ENCODE data around the gene MYPOP. TPM values are rescaled to one million over a fixed set of nuclear protein-coding genes. Genes with fewer than 3 reads are reported as not detected.

MYPOP gene
- total RNA-seq, 1 experiment from 2014 or later: 5.5 TPM

DNA sequence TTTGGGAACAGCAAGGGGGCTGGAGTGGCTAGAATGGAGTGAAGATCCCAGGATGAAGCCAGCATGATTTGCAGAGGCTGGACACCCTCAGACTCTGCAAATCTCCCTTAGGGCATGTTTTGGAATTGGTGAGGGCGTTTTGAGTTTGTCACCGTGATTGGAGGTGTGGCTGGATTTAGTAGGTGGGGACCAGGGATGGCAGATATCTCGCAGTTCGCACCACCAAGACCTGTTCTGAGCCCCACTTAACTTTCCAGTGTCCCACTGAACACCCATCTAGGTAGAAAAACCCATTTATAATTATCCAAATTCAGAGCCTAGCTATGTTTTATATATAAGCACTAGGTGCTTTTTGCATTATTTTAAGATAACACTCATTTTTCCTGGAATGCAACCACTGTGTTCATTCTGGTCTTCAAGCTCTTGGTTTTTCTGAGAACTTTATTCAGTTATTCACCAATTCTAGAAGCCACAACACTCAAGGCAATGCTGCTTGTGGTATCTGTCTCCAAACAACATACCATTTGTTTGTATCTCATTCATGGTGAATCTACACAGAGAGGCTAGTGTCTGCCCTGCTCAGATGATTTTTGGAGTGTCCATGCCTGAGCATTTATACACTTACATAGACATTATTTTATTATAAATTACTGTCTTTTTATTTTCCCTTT lies 15.1 kb upstream of the MYPOP start:
- BruUV-seq (replicated peaks): no TSS peak

DNA sequence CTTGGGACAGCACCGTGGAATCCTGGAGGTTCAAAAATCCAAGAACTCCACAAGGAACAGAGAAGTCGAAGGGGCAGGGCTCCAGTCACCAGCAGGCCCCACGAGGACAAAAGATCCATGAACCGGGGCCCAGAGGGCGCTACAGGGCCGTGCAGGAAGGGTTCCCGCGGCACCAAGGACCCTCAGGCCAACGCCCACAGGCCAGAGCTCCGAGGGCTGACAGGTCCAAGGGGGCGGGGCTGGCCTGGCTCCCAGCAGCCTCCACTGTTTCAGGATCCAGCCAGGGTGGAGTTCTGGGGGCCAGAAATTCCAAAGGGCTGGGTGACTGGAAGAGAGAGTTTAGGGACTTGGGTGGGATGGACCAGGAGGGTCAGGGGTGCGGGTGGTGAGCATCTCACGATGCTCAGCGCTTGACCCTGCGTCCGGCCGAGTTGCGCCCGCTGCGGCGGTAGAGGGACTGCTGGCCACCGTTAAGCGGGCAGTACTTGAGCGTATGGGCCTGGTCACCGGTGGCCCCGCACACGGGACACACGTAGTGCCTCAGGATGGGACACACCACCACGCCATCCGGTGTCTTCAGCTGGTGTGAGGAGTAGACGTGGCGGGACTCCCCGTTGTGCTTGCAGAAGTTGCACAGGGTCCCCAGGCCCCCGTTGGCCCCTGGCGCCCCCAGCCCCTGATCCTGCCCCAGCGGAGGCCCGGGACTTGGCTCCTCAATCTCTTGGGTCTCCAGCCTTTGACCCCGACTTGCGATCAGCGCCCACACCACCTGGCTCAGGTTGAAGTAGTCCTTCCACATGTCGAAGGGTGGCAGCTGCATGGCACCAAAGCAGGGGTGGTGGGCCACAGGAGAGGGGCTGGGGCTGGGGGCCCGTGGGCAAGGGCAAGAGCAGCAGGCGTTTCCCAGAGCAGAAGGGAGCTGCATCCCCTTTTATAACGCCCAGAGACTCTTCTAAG lies 11.7 kb upstream of the MYPOP start, which contains the start of gene NANOS2:
TSS of gene NANOS2 (minus strand) at position 905 of the 957 bp plus-strand sequence. CDS start at position 820, 85 bp downstream.
- no peaks in the 10 kb centered on the region for H3K4me1 Mint-ChIP-seq (ENCODE audit: insufficient read depth, unreplicated experiment)

More for the DNA sequence above, 15.1 kb upstream of the MYPOP start:
- POLR2A ChIA-PET: no interaction called here
- TF ChIP-seq, protein P1, sequence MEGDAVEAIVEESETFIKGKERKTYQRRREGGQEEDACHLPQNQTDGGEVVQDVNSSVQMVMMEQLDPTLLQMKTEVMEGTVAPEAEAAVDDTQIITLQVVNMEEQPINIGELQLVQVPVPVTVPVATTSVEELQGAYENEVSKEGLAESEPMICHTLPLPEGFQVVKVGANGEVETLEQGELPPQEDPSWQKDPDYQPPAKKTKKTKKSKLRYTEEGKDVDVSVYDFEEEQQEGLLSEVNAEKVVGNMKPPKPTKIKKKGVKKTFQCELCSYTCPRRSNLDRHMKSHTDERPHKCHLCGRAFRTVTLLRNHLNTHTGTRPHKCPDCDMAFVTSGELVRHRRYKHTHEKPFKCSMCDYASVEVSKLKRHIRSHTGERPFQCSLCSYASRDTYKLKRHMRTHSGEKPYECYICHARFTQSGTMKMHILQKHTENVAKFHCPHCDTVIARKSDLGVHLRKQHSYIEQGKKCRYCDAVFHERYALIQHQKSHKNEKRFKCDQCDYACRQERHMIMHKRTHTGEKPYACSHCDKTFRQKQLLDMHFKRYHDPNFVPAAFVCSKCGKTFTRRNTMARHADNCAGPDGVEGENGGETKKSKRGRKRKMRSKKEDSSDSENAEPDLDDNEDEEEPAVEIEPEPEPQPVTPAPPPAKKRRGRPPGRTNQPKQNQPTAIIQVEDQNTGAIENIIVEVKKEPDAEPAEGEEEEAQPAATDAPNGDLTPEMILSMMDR (IDR thresholded peaks at IDR 0.05; ENCODE audit: unreplicated experiment): no peak
- no peaks in the 10 kb centered on the region for H3K9me3 Mint-ChIP-seq (ENCODE audit: unreplicated experiment)
- intact Hi-C loops (cut with micrococcal nuclease): no loop called here
- no peak for DNase-seq (ENCODE audit: unreplicated experiment)
- H3K27ac Mint-ChIP-seq (ENCODE audit: low read depth, unreplicated experiment): no peak overlapping the region
- H3K36me3 Mint-ChIP-seq (ENCODE audit: insufficient read depth, unreplicated experiment): no peaks in the 10 kb centered on the region
- H3K4me3 Mint-ChIP-seq (ENCODE audit: unreplicated experiment): no peak overlapping the region
- CTCF ChIA-PET: interaction anchor here (0.7 kb wide), 1 partner anchor 99 kb away, joined by 3 read pairs; no protein-coding TSS in a partner anchor
- H3K27me3 Mint-ChIP-seq (ENCODE audit: insufficient read depth, unreplicated experiment): peaks cover 25% of the 10 kb centered on the region
- H3K4me1 Mint-ChIP-seq (ENCODE audit: insufficient read depth, unreplicated experiment): no peaks in the 10 kb centered on the region

DNA sequence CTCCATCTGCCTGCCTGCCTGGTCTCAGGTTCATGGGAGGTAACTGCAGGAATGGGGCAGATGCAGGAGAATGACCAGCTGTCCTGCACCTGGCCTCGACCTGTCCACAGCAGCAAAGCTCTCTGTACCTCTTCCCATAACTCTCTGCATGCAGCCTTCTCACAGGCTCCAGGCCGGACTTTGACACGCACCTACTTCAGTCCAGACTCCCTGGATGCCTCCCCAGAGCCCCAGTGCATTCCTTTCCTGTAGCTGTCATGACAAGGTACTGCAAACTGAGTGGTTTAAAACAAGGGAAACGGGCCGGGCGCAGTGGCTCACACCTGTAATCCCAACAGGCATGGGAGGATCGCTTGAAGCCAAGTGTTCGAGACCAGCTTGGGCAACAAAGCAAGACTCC lies 8.9 kb upstream of the MYPOP start:
- intact Hi-C loops (cut with micrococcal nuclease): no loop called here
- DNase-seq (ENCODE audit: unreplicated experiment): no peak
- no TSS peak for BruUV-seq (replicated peaks)
- Mint-ChIP-seq H3K9me3 (ENCODE audit: unreplicated experiment) (no peaks in the 10 kb centered on the region), H3K36me3 (ENCODE audit: insufficient read depth, unreplicated experiment) (no peaks in the 10 kb centered on the region), H3K4me1 (ENCODE audit: insufficient read depth, unreplicated experiment) (no peaks in the 10 kb centered on the region), H3K27me3 (ENCODE audit: insufficient read depth, unreplicated experiment) (peaks cover 4% of the 10 kb centered on the region), H3K4me3 (ENCODE audit: unreplicated experiment) (no peak overlapping the region), H3K27ac (ENCODE audit: low read depth, unreplicated experiment) (no peak overlapping the region)
- ChIA-PET CTCF (interaction anchor here (0.9 kb wide), 1 partner anchor 8 kb away, joined by 7 read pairs; no protein-coding TSS in a partner anchor), POLR2A (interaction anchor here (0.9 kb wide), 1 partner anchor 8 kb away, joined by 3 read pairs; no protein-coding TSS in a partner anchor)
- TF ChIP-seq, protein P1 (IDR thresholded peaks at IDR 0.05; ENCODE audit: unreplicated experiment): no peak

More for the DNA sequence above, 11.7 kb upstream of the MYPOP start, which contains the start of gene NANOS2:
- H3K9me3 Mint-ChIP-seq (ENCODE audit: unreplicated experiment): no peaks in the 10 kb centered on the region
- TF ChIP-seq, protein P1 (IDR thresholded peaks at IDR 0.05; ENCODE audit: unreplicated experiment): no peak
- ChIA-PET POLR2A (no interaction called here), CTCF (interaction anchor here (0.6 kb wide), 1 partner anchor 93 kb away, joined by 3 read pairs; no protein-coding TSS in a partner anchor)
- peaks cover 14% of the 10 kb centered on the region for H3K27me3 Mint-ChIP-seq (ENCODE audit: insufficient read depth, unreplicated experiment)
- no peaks in the 10 kb centered on the region for H3K36me3 Mint-ChIP-seq (ENCODE audit: insufficient read depth, unreplicated experiment)
- no peak for DNase-seq (ENCODE audit: unreplicated experiment)
- intact Hi-C loops (cut with micrococcal nuclease): no loop called here
- no TSS peak for BruUV-seq (replicated peaks)
- H3K27ac Mint-ChIP-seq (ENCODE audit: low read depth, unreplicated experiment): no peak within 1 kb of the TSS
- no peak within 1 kb of the TSS for H3K4me3 Mint-ChIP-seq (ENCODE audit: unreplicated experiment)

DNA sequence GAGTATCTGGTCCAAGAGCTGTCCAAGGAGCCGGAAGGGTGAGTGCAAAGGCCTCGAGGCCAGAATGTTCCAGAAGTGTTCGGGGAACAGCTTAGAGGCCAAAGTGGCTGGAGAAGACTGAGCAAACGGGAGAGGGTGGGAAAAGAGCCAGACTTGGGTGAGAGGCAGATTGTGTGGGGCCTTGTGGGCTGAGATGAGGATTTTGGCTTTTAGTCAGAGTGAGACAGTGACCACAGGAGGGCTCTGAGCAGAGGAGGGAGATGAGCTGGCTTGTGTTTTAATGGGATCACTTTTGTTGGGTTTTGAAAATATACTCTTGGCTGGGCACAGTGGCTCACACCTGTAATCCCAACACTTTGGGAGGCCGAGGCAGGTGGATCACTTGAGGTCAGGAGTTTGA lies 6.5 kb upstream of the MYPOP start:
- Mint-ChIP-seq H3K36me3 (ENCODE audit: insufficient read depth, unreplicated experiment) (no peaks in the 10 kb centered on the region), H3K9me3 (ENCODE audit: unreplicated experiment) (no peaks in the 10 kb centered on the region), H3K4me1 (ENCODE audit: insufficient read depth, unreplicated experiment) (no peaks in the 10 kb centered on the region), H3K4me3 (ENCODE audit: unreplicated experiment) (no peak overlapping the region), H3K27ac (ENCODE audit: low read depth, unreplicated experiment) (no peak overlapping the region), H3K27me3 (ENCODE audit: insufficient read depth, unreplicated experiment) (no peaks in the 10 kb centered on the region)
- CTCF ChIA-PET: interaction anchor here (0.6 kb wide), 1 partner anchor 44 kb away, joined by 3 read pairs; no protein-coding TSS in a partner anchor
- POLR2A ChIA-PET: no interaction called here
- TF ChIP-seq, protein P1 (IDR thresholded peaks at IDR 0.05; ENCODE audit: unreplicated experiment): no peak
- intact Hi-C loops (cut with micrococcal nuclease): no loop called here
- BruUV-seq (replicated peaks): no TSS peak
- no peak for DNase-seq (ENCODE audit: unreplicated experiment)
